GM15510 (cell line): ENCODE data around the gene SSUH2.

Source experiments
- POLR2A ChIP-seq: IDR thresholded peaks from 3 replicates; pipeline ENCODE4 v1.6.1; 2011; ENCODE audit warnings: borderline replicate concordance; ENCODE audit not compliant: insufficient read length; ENCODE audit errors: extremely low read depth

Gene SSUH2

DNA sequence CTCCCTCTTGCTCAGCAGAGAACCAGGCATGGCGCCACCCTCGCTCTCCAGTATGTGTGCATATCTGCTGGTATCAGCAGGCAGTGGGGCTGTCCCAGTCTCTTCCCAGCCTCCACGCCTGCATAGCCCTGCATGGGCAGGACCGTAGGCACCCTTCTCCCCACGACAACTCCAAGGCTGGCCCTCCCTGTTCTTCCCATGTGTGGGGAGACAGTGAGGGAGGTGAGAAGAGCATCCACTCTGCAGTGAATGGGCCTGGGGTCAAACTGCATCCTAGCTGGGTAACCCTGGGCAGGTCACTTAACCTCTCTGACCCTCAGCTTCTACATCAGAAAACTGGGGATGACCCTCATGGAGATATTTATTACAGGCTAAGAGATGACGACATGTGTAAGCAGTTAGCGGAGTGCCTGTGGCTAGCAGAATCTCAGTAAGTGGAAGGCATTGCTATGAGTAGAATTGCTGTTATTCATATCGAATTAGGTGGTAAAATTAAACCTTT lies 13.3 kb upstream of the SSUH2 start:
- TF ChIP-seq POLR2A, result no peak

DNA sequence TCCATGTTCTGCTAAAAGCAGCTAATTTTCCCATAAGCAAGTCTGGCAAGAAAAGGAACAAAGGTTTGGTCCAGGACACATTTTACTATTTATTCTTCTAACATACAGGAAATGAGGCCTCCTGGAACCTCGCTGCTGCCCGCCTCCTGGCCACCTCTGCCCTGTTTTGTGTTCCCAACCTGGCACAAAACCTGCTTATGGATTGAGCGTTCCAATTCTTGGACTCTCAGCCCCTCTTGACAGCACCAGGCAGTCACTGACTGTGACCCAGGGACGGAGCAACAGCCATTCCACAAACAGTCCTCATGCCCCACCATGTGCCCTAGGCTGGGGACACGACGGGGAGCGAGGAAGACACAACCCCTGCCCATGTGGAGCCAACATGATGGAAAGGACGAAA lies 11.6 kb upstream of the SSUH2 start:
- TF ChIP-seq POLR2A, result no peak

DNA sequence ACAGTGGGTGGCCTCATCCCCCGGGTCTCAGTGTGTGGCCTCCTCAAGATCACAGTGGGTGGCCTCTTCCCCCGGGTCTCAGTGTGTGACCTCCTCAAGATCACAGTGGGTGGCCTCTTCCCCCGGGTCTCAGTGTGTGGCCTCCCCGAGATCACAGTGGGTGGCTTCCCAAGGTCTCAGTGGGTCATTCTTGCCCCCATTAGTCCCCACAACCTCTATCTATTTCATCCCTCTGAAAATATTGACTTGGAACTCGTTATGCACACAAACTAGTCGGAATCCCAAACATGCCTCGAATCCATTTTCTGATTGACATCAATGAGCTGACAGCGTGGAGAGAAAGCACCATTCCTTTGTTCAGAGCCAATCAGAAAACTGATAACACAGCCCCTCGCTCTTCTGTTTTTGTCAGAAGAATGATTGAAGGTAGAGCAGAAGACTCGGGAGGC lies 10.8 kb upstream of the SSUH2 start:
- TF ChIP-seq POLR2A, result no peak

DNA sequence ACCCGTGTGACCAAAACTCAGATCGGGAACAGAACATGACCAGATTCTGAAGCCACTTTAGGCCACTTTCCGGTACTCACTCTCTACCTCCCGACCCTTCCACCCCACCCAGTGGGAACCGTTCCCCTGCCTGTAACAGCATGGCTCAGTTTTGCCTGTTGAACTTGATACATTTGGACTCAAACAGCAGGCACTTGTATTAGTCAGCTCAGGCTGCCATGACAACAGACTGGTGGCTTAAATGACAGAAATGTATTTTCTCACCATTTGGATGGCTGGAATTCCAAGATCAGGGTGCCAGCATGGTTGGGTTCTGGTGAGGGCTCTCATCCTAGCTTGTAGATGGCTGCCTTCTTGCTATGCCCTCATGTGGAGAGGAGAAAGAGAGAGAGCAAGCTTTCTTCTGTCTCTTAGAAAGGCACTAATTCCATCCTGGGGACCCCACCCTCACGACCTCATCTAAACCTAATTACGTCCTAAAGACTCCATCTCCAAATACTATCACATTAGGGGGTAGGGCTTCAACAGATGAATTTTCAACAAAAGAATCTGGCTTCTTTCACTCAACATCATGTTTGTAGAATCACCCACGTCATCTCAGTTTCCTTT lies 9.3 kb upstream of the SSUH2 start:
- TF ChIP-seq POLR2A, result no peak

DNA sequence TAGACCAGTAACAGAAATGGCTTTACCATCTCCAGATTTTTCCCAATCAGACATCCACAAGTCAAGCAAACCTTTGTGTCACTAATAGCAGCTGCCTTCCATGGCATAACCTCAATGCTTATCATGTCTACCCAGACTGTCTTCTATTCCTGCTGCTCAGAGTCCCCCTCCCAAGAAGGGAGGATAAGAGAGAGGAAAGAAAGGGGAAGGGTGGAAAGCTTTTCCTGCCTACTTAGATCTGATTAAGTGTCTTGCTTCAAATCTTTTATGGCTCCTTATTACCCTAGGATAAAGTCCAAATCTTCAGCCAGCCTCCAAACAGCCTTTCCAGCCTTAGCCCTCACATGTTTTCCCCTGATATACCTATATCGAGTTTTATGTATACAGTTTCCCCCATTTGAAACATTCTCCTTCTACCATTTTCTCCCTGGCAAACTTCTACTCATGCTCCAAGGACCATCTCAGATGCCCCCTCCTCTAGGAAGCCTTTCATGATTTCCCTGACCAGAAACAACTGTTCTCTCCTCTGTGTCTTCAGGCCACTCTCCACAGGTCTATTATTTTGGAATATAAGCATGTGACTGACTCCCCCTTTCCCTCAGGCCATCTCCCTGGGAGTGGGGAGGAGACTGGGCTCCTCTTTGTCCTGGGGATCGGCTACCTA lies 7.9 kb upstream of the SSUH2 start:
- TF ChIP-seq POLR2A, result no peak

DNA sequence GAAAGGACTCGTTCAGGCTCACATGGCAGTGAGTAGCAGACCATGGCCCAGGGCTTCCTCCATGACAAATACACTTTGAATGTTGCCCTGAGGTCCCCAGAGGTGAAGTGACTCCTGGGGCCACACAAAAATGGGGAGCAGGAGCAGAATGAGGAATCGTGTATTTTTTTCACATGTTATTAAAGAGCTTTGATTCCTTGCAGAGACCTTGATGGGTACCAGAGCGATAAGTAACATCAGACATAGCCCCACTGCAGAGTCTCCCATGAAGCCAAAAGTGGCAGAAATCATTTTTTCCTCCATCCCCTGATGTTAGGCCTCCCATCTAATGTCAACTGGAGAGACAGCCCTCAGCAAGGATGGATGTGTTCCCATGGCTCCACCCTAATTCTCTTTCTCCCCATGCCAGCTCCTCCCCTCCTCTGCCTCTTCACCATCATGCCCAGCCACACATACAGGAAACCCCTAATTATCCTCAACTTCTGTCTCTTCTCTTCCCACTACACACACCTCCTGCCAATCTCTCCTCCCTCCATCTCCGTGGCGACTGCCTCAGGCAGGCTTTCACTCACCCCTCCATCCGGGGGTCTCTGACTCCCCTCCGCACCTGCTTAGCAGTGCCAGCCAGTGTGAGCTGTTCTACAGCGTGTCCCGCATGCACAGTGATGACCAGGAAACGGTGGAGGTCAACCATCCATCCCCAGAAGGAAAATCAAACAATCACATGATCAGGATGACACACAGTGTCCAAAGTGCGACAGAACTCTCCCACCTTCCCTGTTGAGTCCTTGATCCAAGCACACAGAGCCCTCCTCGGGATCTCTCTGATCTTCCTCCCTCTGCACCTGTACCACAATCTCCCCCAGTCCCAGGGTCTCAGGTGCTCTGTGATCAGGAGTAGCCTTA lies 7.1 kb upstream of the SSUH2 start:
- TF ChIP-seq POLR2A, result no peak

DNA sequence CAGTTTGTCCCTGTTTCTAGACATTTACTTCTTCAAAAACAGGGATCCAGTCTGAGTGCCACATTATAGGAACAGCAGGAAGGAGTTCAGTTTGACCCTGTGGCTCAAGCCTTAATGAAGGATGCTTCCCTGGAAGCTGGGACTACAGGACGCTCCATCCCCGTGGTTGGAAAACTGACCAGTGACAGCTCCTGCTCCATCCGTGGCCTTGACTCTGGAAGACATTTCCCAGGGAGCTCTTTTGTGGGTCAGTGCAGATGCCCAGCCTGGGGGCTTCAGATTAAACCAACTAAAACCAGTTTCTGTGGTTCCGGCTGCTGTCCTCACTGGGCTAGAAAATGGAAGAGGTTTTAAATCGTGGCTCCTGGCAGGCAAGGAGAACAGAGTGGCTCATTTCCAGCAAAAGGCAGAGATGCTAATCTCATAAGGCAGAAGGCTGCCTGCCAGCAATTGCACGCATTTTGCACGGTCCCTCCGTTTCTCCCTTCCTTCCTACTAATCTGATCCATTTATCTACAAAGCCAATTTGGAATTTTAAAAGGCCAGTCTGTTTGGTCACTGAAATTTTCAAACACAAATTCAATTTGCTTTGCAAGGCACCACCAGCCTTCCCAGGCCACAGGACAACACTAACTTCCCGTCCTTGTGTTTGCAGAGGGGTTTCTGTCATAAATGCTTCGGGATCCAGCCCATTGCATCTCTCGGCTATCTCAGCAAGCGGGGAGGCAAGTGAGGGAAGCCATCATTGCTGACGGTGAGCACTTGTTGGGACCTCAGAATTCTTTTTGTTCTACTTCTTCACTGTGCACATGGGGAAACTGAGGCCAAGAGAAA lies 6.2 kb upstream of the SSUH2 start:
- no peak for TF ChIP-seq POLR2A

DNA sequence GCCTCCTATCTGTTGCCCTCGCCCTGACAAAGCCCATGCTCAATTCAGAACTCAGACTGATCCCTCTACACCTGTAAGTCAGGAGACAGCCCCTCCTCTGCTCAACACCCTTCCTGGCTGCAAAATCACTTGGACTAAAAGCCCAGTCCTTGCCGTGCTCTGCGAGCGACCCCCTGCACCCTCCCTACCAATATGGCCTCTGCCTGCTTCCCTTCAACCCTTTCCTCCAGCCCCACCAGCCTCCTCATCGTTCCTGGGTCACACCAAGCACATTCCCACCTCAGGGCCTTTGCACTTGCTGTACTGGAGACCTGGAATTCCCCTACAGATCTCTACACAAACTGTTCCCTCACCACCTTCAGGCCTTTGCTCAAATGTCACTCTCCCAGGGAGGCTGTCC lies 5.2 kb upstream of the SSUH2 start:
- no peak for TF ChIP-seq POLR2A

DNA sequence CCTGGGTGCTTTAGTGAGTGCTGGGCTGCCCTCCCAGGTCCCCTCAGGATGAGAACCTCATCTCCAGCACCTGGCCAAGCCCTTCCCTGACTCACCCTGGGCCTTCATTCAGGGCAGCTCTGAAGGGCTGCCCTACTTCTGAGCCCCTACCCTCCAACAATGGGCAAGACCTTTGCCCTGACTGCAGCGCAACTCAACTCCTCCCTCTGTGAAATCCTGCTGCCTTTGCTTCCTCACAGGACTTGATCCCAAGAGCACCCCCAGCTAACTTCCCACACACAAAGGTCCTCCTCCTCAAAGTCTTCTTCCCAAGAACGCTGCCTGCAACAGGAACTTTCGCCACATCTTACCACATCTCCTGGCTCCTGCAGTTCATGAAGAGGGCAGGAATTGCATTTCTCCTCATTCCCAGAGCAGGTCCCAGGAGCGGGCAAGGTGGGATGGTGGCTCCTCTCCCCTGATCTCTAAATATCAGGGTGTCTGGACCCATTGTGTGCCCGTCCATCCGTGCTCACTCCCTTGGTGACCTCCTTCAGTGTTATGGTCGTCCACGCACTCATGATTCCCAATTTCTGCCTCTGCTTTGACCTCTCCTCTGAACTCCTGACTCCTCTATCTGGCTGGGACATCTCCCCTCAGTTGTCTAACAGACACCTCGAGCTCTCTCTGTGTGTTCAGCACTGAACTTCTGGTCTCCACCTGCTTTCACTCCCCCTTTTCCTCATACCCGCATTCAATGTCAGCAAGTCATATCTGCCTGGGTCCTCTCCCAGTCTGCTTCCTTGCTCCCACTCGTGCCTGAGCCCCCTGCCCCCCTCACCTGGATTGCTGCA lies 4.5 kb upstream of the SSUH2 start:
- no peak for TF ChIP-seq POLR2A

DNA sequence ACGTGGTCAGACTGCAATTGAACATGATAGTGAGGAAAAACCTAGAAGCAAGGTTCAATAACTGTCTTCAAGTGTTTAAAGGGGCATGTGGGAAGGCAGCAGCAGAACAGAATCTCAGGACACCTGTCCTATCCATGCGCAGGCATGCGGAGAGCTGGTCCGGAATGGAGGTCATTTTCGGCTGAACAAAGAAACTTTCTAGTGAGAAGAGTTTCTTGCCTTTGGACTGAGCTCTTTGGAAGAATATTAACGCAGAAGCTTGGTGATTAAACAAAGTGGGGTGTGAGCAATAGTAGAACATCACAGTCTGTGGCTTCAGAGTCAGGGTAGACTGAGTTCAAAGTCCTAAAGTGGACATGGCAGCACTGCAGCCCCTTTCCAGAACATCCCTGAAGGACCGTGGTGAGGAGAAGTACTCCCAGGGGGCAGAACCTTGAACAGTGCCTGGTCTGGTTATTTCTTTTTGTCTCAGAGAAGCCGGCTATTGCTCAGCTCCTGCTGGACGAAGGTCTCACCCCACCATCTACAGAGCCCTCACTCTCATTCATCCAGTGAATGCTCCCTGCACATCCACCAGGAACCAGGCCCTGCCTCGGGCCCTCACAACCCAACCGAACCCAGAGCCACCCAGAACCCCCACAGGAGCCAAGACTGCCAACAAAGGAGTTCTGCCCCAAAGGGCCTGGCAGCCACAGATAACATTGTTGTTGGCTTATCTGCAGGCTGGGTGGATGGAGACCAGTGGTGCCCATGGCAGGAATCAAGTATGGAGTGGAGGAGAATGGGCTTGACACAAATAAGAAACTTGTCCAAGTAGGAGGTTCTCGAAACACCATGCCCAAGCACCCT lies 2.8 kb upstream of the SSUH2 start:
- no peak for TF ChIP-seq POLR2A

DNA sequence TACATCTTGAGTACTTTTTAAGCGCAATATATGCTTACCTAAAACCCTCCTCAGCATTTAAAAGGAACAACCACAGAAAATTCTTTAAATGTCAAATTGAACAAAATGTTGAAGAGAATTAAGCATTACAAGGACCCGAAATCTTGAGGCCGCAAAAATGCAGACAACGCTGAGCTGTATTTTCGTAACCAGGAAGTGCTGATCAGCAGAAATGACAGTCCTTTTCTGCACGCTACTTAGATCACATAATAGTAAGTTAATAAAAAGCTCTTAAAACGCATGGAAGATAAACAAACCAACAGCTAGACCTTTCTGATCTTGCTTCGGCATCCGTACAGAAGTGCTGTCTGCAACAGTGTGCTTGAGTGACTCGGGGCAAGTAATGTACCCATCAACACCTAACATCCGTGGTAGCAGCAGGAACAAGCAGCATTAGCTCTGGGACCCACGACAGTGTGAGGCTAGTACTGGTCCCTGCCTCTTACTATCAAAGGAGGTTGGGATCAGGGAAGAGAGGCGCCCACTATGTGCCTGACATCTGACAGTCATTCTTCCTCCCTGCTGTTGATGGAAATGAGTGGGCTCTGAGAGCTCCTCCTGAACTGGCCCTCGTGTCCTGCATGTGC lies 1.8 kb upstream of the SSUH2 start:
- no peak for TF ChIP-seq POLR2A

DNA sequence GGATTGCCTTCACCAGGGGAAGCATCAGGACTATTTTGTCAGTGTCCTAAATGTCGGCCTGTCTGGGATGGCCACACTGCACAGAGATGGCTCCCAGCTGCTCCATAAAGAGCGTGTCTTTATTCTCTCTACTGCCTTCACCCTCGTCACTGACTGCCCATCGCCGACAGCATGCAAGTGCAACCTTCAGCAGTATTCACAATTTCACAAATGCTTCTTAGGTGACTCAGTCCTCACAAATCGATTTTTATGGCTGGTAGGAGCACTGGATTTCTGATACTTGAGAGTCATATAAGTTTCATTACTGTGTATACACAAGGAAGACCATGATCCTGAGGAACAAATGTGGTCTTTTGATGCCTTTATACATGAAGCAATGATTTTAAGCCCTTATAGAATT lies 1.1 kb upstream of the SSUH2 start:
- no peak for TF ChIP-seq POLR2A
